RPMI8226 (cell line): ENCODE measurements around the gene ZNF292.
"Not testable (repeated sequence)": the region's sequence is repeated elsewhere in the genome, so short reads cannot be mapped to it uniquely, and the experiment has no call there.

ENCODE experiments used
- DNase-seq: peaks from one replicate; pipeline ENCODE4 v3.0.0-alpha.2; 2015

Gene ZNF292

GRCh38 chr6:87214831-87215230, 59.5 kb downstream of the ZNF292 start:
- DNase-seq, result no peak

- DNase-seq, result no peak
Observed at GRCh38 chr6:87220997-87221396, 65.6 kb downstream of the ZNF292 start.

DNA sequence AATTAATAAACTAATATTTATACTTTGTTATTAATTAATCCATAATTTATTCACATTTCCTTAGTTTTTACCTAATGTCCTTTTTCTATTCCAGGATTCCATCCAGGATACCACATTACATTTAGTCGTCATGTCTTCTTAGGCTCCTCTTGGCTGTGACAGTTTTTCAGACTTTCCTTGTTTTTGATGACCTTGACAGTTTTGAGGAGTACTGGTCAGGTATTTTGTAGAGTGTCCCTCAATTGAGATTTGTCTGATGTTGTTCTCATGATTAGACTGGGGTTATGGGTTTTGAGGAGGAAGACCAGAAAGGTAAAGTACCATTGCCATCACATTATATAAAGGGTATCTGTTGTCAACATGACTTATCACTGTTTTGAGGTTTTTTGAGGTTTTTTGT, 67.3 kb downstream of the ZNF292 start:
- DNase-seq, result no peak

GRCh38 chr6:87224971-87225370, 69.6 kb downstream of the ZNF292 start:
- no peak for DNase-seq

- DNase-seq, result no peak
Observed at GRCh38 chr6:87225511-87225910, 70.1 kb downstream of the ZNF292 start.

DNA sequence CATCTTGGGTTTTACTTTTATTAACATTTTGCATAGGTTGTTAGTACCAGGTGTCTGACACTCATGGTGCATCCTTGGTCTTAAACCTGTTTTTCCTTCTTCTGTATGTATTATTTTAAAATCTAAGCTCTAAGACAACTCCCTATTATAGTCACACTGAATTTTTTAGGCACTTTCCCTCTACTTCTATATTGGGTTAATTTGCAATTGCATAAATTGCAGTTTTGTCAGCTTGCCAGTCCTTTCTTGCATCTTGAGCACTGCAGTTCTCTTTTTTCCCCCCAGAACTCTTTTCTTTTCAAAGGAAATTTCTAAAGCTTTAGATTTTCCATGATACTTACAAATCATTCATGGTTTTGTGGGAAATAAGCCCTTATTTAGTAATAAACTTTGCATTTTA, 70.6 kb downstream of the ZNF292 start:
- no peak for DNase-seq

- DNase-seq, result no peak
Observed at GRCh38 chr6:87230801-87231200, 75.4 kb downstream of the ZNF292 start.

DNA sequence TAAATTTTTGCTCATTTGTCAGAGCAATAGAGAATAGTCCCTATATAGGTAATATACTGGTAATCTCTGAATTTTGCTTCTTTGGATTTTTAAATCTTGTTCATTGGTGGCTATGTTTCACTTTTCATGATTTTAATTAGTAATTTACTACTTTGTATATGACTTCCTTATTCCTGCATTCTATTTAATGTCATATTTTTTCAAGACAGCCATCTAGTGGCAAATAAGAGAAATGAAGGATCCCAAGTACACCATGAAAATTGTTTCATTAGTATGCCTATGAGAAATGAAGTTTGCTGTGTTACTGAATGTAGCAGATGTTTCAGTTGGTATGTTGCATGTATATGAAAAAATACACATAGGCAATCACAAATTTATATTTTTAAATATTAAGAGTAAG, 82.4 kb downstream of the ZNF292 start:
- DNase-seq, result no peak

DNA sequence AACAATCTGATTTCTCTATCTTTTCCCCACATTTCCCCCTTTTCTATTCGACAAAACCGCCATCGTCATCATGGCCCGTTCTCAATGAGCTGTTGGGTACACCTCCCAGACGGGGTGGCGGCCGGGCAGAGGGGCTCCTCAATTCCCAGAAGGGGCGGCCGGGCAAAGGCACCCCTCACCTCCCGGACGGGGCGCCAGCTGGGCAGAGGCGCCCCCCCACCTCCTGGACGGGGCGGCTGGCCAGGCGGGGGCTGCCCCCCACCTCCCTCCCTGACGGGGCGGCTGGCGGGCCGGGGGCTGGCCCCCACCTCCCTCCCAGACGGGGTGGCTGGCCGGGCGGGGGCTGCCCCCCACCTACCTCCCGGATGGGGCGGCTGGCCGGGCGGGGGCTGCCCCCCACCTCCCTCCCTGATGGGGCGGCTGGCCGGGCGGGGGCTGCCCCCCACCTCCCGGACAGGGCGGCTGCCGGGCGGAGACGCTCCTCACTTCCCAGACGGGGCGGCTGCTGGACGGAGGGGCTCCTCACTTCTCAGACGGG, 83.8 kb downstream of the ZNF292 start:
- not testable (repeated sequence) for DNase-seq

GRCh38 chr6:87241304-87241703, 85.9 kb downstream of the ZNF292 start:
- no peak for DNase-seq

- DNase-seq, result no peak
Observed at GRCh38 chr6:87242311-87242710, 86.9 kb downstream of the ZNF292 start.

DNA sequence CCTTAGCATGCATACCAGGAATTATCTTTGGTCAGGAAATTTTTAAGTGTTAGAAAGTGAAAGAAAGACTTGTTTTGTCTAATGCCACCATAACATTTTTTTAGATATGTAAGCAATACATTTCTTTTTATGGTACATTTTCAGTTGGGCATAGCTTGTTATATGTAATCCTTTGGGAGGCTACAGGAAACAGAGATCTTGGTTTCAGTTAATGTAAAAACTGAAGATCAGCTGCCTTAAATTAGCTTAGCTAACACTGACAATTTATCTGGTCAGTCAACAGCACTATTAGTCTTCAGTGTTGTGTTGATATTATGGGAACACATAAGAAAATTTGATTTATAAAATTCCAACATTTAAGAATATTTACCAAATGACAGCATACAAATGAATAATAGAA, 88.4 kb downstream of the ZNF292 start:
- no peak for DNase-seq

DNA sequence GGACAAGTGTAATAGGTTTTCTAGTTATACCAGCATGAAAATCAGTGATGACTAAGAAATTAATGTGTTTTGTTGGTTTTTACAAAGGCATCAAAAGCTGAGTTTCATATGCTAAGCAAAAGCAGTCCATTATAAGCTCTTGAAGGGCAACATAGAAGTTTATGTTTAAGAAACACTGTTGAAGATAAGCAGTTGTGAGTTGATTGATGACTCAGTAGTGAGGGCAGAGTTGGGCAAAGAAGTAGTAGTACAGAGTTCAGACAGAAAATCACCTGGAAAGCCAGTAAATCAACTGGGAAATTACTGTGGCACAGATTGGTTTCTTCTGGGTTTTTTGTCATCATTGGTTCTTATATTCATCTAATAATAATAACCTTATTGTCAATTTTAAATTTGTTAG, 89.0 kb downstream of the ZNF292 start:
- DNase-seq, result no peak

DNA sequence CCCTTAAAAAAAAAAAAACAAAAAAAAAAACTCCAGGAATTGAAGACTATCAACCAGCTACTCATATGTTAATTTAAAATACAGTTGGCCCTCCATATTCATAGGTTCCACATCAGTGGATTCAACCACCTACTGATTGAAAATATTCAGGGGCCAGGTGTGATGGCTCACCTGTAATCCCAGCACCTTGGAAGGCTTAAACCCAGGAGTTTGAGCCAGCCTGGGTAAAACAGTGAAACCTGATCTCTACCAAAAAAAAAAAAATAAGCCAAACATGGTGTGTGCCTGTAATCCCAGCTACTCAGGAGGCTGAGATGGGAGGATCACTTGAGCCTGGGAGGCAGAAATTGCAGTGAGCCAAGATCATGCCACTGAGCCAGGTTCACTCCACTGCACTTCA, 94.7 kb downstream of the ZNF292 start:
- no peak for DNase-seq

DNA sequence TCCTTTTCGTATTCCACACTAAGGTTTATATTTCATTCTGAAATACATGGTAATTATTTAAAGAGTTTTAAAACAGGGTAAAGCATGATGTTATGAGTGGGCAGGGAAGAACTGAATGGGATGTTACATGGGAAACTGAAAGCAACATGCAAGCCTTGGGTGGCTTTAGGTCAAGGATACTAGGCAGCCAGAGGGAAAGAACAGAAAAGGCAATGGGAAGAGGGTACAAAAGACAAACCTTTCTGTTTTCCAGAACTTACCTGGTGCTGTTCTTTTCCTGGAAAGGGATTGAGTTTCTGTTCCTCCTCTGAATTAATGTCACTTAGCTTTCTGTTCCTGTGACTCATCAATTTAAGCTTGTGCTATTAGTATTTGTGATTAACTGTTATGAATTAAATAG, 95.9 kb downstream of the ZNF292 start:
- DNase-seq, result no peak

GRCh38 chr6:87251725-87252124, 96.4 kb downstream of the ZNF292 start:
- DNase-seq, result no peak

DNA sequence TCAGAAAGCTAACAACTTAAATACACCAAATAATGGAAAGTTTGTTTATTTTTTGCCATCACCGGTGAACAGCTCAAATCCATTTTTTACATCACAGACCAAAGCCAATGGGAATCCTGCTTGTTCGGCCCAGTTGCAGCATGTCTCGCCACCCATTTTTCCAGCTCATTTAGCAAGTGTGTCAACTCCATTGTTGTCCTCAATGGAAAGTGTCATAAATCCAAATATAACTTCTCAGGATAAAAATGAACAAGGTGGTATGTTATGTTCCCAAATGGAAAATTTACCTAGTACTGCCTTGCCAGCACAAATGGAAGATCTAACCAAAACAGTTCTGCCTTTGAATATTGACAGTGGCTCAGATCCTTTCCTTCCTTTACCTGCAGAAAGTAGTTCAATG, 101.7 kb downstream of the ZNF292 start:
- DNase-seq, result no peak

DNA sequence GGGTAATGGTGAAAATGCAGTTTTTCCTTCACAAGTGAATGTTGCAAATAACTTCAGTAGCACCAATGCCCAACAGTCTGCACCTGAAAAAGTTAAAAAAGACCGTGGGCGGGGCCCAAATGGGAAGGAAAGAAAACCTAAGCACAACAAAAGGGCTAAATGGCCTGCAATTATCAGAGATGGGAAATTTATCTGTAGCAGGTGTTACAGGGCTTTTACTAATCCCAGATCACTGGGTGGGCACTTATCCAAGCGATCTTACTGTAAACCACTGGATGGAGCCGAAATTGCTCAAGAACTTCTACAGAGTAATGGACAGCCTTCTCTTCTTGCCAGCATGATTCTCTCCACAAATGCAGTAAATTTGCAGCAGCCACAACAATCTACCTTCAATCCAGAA, 102.2 kb downstream of the ZNF292 start:
- DNase-seq, result no peak

- DNase-seq, result no peak
Observed at GRCh38 chr6:87257975-87258374, 102.6 kb downstream of the ZNF292 start.

DNA sequence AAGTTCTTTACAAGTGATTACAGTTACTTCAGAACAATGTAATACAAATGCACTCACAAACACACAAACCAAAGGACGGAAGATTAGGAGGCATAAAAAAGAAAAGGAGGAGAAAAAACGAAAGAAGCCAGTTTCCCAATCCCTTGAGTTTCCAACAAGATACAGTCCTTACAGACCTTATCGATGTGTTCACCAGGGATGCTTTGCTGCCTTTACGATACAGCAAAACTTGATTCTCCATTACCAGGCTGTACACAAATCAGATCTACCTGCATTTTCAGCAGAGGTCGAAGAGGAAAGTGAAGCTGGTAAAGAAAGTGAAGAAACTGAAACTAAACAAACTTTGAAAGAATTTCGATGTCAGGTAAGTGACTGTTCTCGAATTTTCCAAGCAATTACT, 104.4 kb downstream of the ZNF292 start:
- no peak for DNase-seq

- no peak for DNase-seq
Observed at GRCh38 chr6:87261534-87261933, 106.2 kb downstream of the ZNF292 start.

DNA sequence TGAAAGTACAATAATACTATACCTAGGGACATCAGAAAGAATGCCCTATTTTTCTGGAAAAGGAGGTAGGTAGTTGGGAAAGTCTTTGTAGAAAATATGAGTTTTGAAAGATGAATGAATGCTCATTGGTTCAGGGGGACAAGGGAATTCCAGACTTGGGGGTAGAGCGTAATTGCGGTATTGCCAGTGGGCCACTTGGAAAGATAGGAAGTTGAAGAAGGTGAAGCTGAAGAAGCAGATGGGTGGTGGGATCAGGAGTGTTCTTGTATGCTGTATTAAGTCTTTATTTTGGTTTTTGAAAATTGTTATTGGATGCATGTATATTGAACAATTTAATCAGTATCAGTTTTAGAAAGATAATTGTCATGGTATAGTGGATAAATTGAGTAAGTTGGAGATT, 109.1 kb downstream of the ZNF292 start:
- no peak for DNase-seq

- no peak for DNase-seq
Observed at GRCh38 chr6:87274660-87275274, 119.4 kb downstream of the ZNF292 start.

DNA sequence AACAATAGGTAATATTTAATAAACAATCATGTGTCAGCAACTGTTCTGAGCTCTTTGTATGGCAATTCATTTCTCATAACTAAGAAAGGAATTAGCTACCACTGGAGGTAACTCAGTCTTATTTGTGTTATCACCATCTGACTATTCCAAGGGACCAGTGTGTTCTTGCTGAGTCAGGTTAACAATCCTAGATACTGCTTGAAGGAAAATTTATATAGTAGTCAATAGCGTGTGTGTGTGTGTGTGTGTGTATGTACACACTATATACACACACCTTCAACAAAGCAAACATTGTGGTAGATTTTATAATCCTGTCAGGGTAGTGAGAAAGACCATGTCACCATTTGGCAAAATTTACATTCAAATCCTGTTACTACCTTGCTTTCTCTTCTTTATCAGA, 121.3 kb downstream of the ZNF292 start:
- DNase-seq, result no peak

- DNase-seq, result peak; percentile 17
Observed at GRCh38 chr6:87277123-87277522, 121.8 kb downstream of the ZNF292 start.
